GM23338 (cell line): ENCODE results near the gene SPRY4.
"Not testable (repeated sequence)": the region's sequence is repeated elsewhere in the genome, so short reads cannot be mapped to it uniquely, and the experiment has no call there.

Experiments used
- CREB1 ChIP-seq: fragments of 250-450 bp; sonication (Bioruptor Pico); IDR thresholded peaks from 2 replicates; pipeline ENCODE4 v1.5.0; 2020; ENCODE audit warnings: low read depth, mild to moderate bottlenecking, moderate library complexity
- CTCF ChIP-seq, 2 experiments: fragments of 200-600 bp in 1 of 2; sonication (generic) in 1 of 2; conservative IDR thresholded peaks; 2 replicates each; pipeline versions ENCODE4 v1.5.1 to v1.6.1; 2016 to 2017; ENCODE audit warnings: antibody characterized with exemption in 2 of 2, low read depth in 2 of 2, mild to moderate bottlenecking in 2 of 2, moderate library complexity in 1 of 2
- EZH2 ChIP-seq: fragments of 200-600 bp; sonication (generic); IDR thresholded peaks from one replicate; pipeline ENCODE4 v1.8.0; 2017; ENCODE audit warnings: antibody characterized with exemption, mild to moderate bottlenecking, low read depth; ENCODE audit not compliant: unreplicated experiment
- NANOG ChIP-seq: IDR thresholded peaks from 2 replicates; pipeline ENCODE4 v1.6.1; 2016; ENCODE audit warnings: antibody characterized with exemption, borderline replicate concordance
- POLR2AphosphoS5 ChIP-seq: IDR thresholded peaks from 2 replicates; pipeline ENCODE4 v1.6.1; 2016; ENCODE audit warnings: antibody characterized with exemption, low read depth
- STAT1 ChIP-seq: IDR thresholded peaks from one replicate; pipeline ENCODE4 v1.6.1; 2016; ENCODE audit warnings: antibody characterized with exemption; ENCODE audit not compliant: unreplicated experiment
- TF ChIP-seq, protein P1 (sequence below): IDR thresholded peaks from one replicate; pipeline ENCODE4 v1.6.1; 2018; ENCODE audit warnings: antibody characterized with exemption; ENCODE audit not compliant: unreplicated experiment

DNA sequence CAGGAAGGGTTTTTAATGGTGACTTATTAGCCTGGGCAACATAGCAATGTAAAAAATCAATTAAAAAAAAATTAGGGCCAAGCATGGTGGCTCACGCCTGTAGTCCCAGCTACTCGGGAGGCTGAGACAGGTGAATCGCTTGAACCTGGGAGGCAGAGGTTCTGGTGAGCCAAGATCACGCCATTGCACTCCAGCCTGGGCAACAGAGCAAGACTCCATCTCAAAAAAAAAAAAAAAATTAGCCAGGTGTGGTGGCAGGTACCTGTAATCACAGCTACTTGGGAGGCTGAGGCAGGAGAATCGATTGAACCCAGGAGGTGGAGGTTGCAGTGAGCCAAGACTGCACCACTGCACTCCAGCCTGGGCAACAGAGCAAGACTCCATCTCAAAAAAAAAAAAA, 27.0 kb downstream of the SPRY4 start:
- TF ChIP-seq CTCF (conservative IDR thresholded peaks at IDR 0.05; ENCODE audit: low read depth in 2 of 2); EZH2; POLR2AphosphoS5; STAT1; CREB1 (CRISPR knock-in tag); NANOG: not testable (repeated sequence)
- TF ChIP-seq, protein P1, sequence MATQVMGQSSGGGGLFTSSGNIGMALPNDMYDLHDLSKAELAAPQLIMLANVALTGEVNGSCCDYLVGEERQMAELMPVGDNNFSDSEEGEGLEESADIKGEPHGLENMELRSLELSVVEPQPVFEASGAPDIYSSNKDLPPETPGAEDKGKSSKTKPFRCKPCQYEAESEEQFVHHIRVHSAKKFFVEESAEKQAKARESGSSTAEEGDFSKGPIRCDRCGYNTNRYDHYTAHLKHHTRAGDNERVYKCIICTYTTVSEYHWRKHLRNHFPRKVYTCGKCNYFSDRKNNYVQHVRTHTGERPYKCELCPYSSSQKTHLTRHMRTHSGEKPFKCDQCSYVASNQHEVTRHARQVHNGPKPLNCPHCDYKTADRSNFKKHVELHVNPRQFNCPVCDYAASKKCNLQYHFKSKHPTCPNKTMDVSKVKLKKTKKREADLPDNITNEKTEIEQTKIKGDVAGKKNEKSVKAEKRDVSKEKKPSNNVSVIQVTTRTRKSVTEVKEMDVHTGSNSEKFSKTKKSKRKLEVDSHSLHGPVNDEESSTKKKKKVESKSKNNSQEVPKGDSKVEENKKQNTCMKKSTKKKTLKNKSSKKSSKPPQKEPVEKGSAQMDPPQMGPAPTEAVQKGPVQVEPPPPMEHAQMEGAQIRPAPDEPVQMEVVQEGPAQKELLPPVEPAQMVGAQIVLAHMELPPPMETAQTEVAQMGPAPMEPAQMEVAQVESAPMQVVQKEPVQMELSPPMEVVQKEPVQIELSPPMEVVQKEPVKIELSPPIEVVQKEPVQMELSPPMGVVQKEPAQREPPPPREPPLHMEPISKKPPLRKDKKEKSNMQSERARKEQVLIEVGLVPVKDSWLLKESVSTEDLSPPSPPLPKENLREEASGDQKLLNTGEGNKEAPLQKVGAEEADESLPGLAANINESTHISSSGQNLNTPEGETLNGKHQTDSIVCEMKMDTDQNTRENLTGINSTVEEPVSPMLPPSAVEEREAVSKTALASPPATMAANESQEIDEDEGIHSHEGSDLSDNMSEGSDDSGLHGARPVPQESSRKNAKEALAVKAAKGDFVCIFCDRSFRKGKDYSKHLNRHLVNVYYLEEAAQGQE, result not testable (repeated sequence)
